PC-3 (cell line): ENCODE data around the gene KIFAP3. TPM values are rescaled to one million over a fixed set of nuclear protein-coding genes. Genes with fewer than 3 reads are reported as not detected.

Experiments
- ATAC-seq: fragments of 200-7000 bp; cut with Tn5 transposase; 2 replicates; pipeline ENCODE4 v1.9.1; 2020; ENCODE audit warnings: mild to moderate bottlenecking, moderate library complexity
- BruUV-seq: library from RNA; stranded (reverse); fragments of 400-500 nt; replicated peaks from 2 replicates; lab custom pipeline; 2021; lab: Mats Ljungman, UMichigan
- CTCF ChIA-PET: fragments of 300-600 bp; sonication (Branson Sonifier 250); formaldehyde crosslinking; loops from one replicate; lab custom pipeline; 2022; ENCODE audit warnings: antibody characterized with exemption; lab: Charles Lee
- POLR2A ChIA-PET: fragments of 300-600 bp; sonication (Branson Sonifier 250); formaldehyde crosslinking; loops from one replicate; lab custom pipeline; 2022; ENCODE audit warnings: antibody characterized with exemption; ENCODE audit not compliant: unreplicated experiment; lab: Charles Lee
- DNase-seq: peaks from one replicate; pipeline ENCODE4 v3.0.0-alpha.2; 2015
- H2AFZ ChIP-seq: fragments of 300-600 bp; sonication (generic); 2 replicates; pipeline ENCODE4 v1.6.0; 2016; ENCODE audit warnings: antibody characterized with exemption, low read length
- H3F3A ChIP-seq: fragments of 300-600 bp; sonication (generic); one replicate; pipeline ENCODE4 v1.6.0; 2017; ENCODE audit warnings: antibody characterized with exemption, low read length, control low read depth, mild to moderate bottlenecking; ENCODE audit not compliant: unreplicated experiment
- H3K27ac ChIP-seq: fragments of 300-600 bp; sonication (generic); 2 replicates; pipeline ENCODE4 v1.5.1; 2016; ENCODE audit warnings: mild to moderate bottlenecking, low read length
- H3K27me3 ChIP-seq: fragments of 300-600 bp; sonication (generic); 2 replicates; pipeline ENCODE4 v1.6.1; 2016; ENCODE audit warnings: low read length, mixed read lengths
- H3K36me3 ChIP-seq: fragments of 300-600 bp; sonication (generic); 2 replicates; pipeline ENCODE4 v1.6.1; 2016; ENCODE audit warnings: low read depth, mixed run types, low read length, mixed read lengths
- H3K4me1 ChIP-seq: fragments of 300-600 bp; sonication (generic); 2 replicates; pipeline ENCODE4 v1.5.1; 2016; ENCODE audit warnings: low read length; ENCODE audit not compliant: insufficient read depth
- H3K4me2 ChIP-seq: fragments of 300-600 bp; sonication (generic); 2 replicates; pipeline ENCODE4 v1.6.0; 2016; ENCODE audit warnings: low read length
- H3K4me3 ChIP-seq: fragments of 300-600 bp; sonication (generic); 2 replicates; pipeline ENCODE4 v1.5.1; 2016; ENCODE audit warnings: mild to moderate bottlenecking, low read length, mixed read lengths
- H3K79me2 ChIP-seq: fragments of 300-600 bp; sonication (generic); 2 replicates; pipeline ENCODE4 v1.6.1; 2017; ENCODE audit warnings: low read length, mixed read lengths
- H3K9ac ChIP-seq: fragments of 300-600 bp; sonication (generic); 2 replicates; pipeline ENCODE4 v1.6.0; 2016; ENCODE audit warnings: mild to moderate bottlenecking, low read length
- H3K9me2 ChIP-seq: fragments of 300-600 bp; sonication (generic); replicated peaks from 2 replicates; pipeline ENCODE4 v1.6.1; 2016; ENCODE audit warnings: mixed run types, low read length, mixed read lengths
- H3K9me3 ChIP-seq: fragments of 300-600 bp; sonication (generic); 2 replicates; pipeline ENCODE4 v1.6.1; 2016; ENCODE audit warnings: low read length, mixed read lengths
- H4K20me1 ChIP-seq: fragments of 300-600 bp; sonication (generic); 2 replicates; pipeline ENCODE4 v1.6.1; 2016; ENCODE audit warnings: low read length, mixed read lengths
- CTCF ChIP-seq: fragments of 300-600 bp; sonication (generic); conservative IDR thresholded peaks from 2 replicates; pipeline ENCODE4 v1.5.1; 2017; ENCODE audit warnings: antibody characterized with exemption, low read depth, mild to moderate bottlenecking, low read length
- EZH2 ChIP-seq: fragments of 300-600 bp; sonication (generic); IDR thresholded peaks from one replicate; pipeline ENCODE4 v1.6.1; 2017; ENCODE audit warnings: antibody characterized with exemption, mild to moderate bottlenecking, low read length; ENCODE audit not compliant: unreplicated experiment
- EZH2phosphoT487 ChIP-seq: fragments of 300-600 bp; sonication (generic); IDR thresholded peaks from 2 replicates; pipeline ENCODE4 v1.6.1; 2018; ENCODE audit warnings: mild to moderate bottlenecking, antibody characterized with exemption, low read length, borderline replicate concordance
- intact Hi-C: fragments of 100-400 bp; cut with micrococcal nuclease; formaldehyde crosslinking; loops from 2 replicates; pipeline ENCODE4 v1.9.0; 2023
- total RNA-seq: library from RNA; depleted of rRNA; stranded (reverse); fragments of >200 nt; gene quantifications from 2 replicates; pipeline ENCODE4 v1.2.3, GENCODE V29; 2014

Gene KIFAP3
- total RNA-seq, 1 experiment from 2014 or later: 6.9 TPM

GRCh38 chr1:170049176-170049800, 25.2 kb downstream of the KIFAP3 start:
- H3K9me3 ChIP-seq: no peaks in the 10 kb centered on the region
- no peak for DNase-seq
- CTCF ChIA-PET: no interaction called here
- no peaks in the 10 kb centered on the region for H4K20me1 ChIP-seq
- H3K79me2 ChIP-seq: no peaks in the 10 kb centered on the region
- no peaks in the 10 kb centered on the region for H3K36me3 ChIP-seq
- no peak overlapping the region for H3K4me2 ChIP-seq
- ATAC-seq: no peak
- no peak overlapping the region for H2AFZ ChIP-seq
- no peaks in the 10 kb centered on the region for H3K4me1 ChIP-seq
- H3K27me3 ChIP-seq: no peaks in the 10 kb centered on the region
- no TSS peak for BruUV-seq
- no peak overlapping the region for H3K9ac ChIP-seq
- TF ChIP-seq CTCF (no peak), EZH2 (no peak), EZH2phosphoT487 (no peak)
- H3K27ac ChIP-seq: no peak overlapping the region
- no peak overlapping the region for H3K4me3 ChIP-seq
- H3K9me2 ChIP-seq: no peaks in the 10 kb centered on the region
- H3F3A ChIP-seq: no peaks in the 10 kb centered on the region
- intact Hi-C loops: no loop called here
- POLR2A ChIA-PET: no interaction called here

- H3K27ac ChIP-seq: no peak overlapping the region
- ChIA-PET CTCF (no interaction called here), POLR2A (no interaction called here)
- no peaks in the 10 kb centered on the region for H3K79me2 ChIP-seq
- H4K20me1 ChIP-seq: no peaks in the 10 kb centered on the region
- intact Hi-C loops: no loop called here
- no peak for ATAC-seq
- no peak overlapping the region for H3K4me3 ChIP-seq
- no peak overlapping the region for H3K9ac ChIP-seq
- H2AFZ ChIP-seq: no peak overlapping the region
- no peaks in the 10 kb centered on the region for H3K36me3 ChIP-seq
- no peak for TF ChIP-seq CTCF
- TF ChIP-seq EZH2: no peak
- TF ChIP-seq EZH2phosphoT487: no peak
- H3K27me3 ChIP-seq: no peaks in the 10 kb centered on the region
- no peak overlapping the region for H3K4me2 ChIP-seq
- BruUV-seq: no TSS peak
- no peaks in the 10 kb centered on the region for H3K9me2 ChIP-seq
- DNase-seq: no peak
- H3F3A ChIP-seq: no peaks in the 10 kb centered on the region
- no peaks in the 10 kb centered on the region for H3K9me3 ChIP-seq
- H3K4me1 ChIP-seq: no peaks in the 10 kb centered on the region
These were observed 26.0 kb downstream of the KIFAP3 start for GRCh38 chr1:170048515-170048914.

DNA sequence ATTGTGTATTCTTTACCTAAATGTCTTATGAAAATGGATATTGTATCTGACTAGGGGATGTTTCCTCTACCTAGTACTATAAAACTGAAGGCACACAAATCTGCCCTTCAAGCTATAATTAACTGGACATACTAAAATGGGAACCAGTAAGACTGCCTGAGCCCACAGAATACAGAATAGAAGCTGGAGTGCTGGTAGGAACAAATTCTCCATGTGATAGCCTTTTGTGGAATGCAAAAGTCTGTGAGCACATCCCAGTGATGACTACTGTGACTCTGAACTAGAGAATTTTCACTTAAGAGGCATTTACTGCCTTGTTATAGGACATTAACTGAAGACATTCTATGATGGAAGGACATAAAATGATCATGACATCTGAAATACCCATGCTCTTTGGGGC, 30.3 kb downstream of the KIFAP3 start:
- intact Hi-C loops: no loop called here
- BruUV-seq: no TSS peak
- TF ChIP-seq EZH2phosphoT487: no peak
- no peak for TF ChIP-seq CTCF
- TF ChIP-seq EZH2: no peak
- Histone ChIP-seq H3K4me1 (no peaks in the 10 kb centered on the region), H3K4me2 (no peak overlapping the region), H3K9ac (no peak overlapping the region), H3K36me3 (no peaks in the 10 kb centered on the region), H3K79me2 (no peaks in the 10 kb centered on the region), H3K9me3 (no peaks in the 10 kb centered on the region), H3K9me2 (no peaks in the 10 kb centered on the region), H4K20me1 (no peaks in the 10 kb centered on the region), H2AFZ (no peak overlapping the region), H3K4me3 (no peak overlapping the region), H3K27me3 (no peaks in the 10 kb centered on the region), H3F3A (no peaks in the 10 kb centered on the region), H3K27ac (no peak overlapping the region)
- ATAC-seq (no peak), DNase-seq (no peak)
- POLR2A ChIA-PET: no interaction called here
- CTCF ChIA-PET: no interaction called here
